Esophagus squamous epithelium (tissue), 5 donors: ENCODE data around the gene GSK3A. TPM values are rescaled to one million over a fixed set of nuclear protein-coding genes. Genes with fewer than 3 reads are reported as not detected.

Experiments
- DNase-seq: peaks from one replicate; lab custom pipeline; 2025; lab: John Stamatoyannopoulos, UW
- H3K27ac ChIP-seq, 4 donors: fragments of 200-600 bp; sonication (generic); one replicate each; pipeline ENCODE4 v1.5.1; 2016 to 2019; ENCODE audit warnings: mild to moderate bottlenecking in 1 of 4
- H3K27me3 ChIP-seq, 4 donors: fragments of 200-600 bp; sonication (generic); 1 replicate in 3 of 4; 2 replicates in 1 of 4; pipeline versions ENCODE4 v1.5.1 to v1.6.0; 2017 to 2021; ENCODE audit warnings: antibody characterized with exemption in 1 of 4
- H3K36me3 ChIP-seq, 3 donors: fragments of 200-600 bp; sonication (generic); one replicate each; pipeline ENCODE4 v1.5.1; 2016 to 2019
- H3K4me1 ChIP-seq, 3 donors: fragments of 200-600 bp; sonication (generic); one replicate each; pipeline ENCODE4 v1.5.1; 2017 to 2019
- H3K4me3 ChIP-seq, 4 donors: fragments of 200-600 bp; sonication (generic); 1 replicate in 3 of 4; 2 replicates in 1 of 4; pipeline ENCODE4 v1.5.1; 2016 to 2019; ENCODE audit warnings: mild to moderate bottlenecking in 2 of 4, moderate library complexity in 1 of 4
- H3K9me3 ChIP-seq, 3 donors: fragments of 200-600 bp; sonication (generic); one replicate each; pipeline ENCODE4 v1.5.1; 2016 to 2019
- POLR2A ChIP-seq, 4 donors: fragments of 450-650 bp; IDR thresholded peaks; one replicate each; pipeline ENCODE4 v1.6.1; 2017; ENCODE audit warnings: antibody characterized with exemption in 4 of 4, mild to moderate bottlenecking in 4 of 4, moderate library complexity in 3 of 4
- WGBS, 2 donors: methylation state at CpG; one replicate each; pipeline ENCODE4 v1.1.5; 2018; 5-methylcytosine and 5-hydroxymethylcytosine counted together
- intact Hi-C: fragments of 100-400 bp; cut with DNase I; formaldehyde crosslinking; loops from one replicate; pipeline ENCODE4 v1.15.0; 2022
- total RNA-seq, 4 donors: library from RNA; depleted of rRNA; stranded (reverse); fragments of >200 nt; gene quantifications; one replicate each; pipeline ENCODE4 v1.1.0, GENCODE V29; 2016
- TF ChIP-seq, protein P1 (sequence below), 6 experiments: fragments of 450-650 bp in 4 of 6; fragments of 200-600 bp in 2 of 6; sonication (generic) in 2 of 6; IDR thresholded peaks; one replicate each; pipeline ENCODE4 v1.5.1; 2016 to 2019; ENCODE audit warnings: antibody characterized with exemption in 6 of 6, mild to moderate bottlenecking in 4 of 6, moderate library complexity in 4 of 6
- donor health status: DM: yes; HTN: yes; CAD: no.

The GSK3A gene
- total RNA-seq, 4 donors from 2014 or later: 15.9 to 29.6 (median 26.5) TPM

DNA sequence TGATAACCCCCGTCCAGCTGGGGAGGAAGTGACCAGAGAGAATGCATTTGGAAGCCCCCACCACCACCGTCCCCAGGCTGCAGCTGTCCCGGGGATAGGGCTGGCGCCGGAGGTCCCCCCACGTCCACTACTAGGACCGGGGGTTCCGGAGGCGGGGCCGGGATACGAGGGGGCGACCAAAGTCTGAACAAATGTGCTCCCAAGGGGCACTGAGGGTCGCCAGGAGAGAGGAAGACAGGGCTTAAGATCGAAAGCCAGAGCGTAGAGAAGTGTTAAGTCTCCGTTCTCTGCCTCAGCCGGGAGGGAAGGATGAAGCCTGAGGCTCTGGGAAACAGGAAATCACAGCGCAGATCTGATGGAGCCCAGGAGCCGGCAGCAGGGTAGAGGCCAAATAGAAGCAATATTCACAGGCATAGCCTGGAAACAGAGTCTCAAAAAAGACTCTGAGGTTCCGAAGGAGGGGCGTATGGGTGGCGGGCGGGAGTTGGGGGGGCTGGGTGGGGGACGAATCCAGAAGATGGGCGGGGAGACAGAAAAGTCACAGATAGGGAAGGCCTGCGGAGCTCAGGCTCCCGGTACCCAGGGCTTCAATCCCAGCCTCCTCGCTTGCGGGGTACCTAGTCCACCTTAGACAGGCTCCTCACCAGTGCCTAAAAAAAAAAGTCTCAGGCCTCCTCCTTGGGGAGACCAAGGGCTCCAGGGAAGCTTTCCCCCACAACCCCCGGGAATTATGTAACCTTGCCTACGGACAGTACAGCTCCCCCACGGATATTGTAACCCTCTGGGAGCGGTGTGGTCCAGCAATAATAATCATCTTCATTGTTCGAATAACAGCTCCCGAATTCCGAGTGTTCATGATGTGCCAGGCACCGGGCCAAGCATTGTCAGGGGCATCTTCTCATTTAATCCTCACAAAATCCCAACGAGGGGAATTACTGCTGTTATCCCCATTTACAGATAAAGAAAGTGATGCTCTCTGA lies 13.7 kb upstream of the GSK3A start:
- Histone ChIP-seq H3K4me3 (peak overlapping the region; percentile 91 to 99 (median 96)), H3K27ac (peak overlapping the region; percentile 97 to 100 (median 100)), H3K36me3 (no peaks in the 10 kb centered on the region), H3K27me3 (no peaks in the 10 kb centered on the region), H3K9me3 (no peaks in the 10 kb centered on the region), H3K4me1 (peaks cover 20 to 46% (median 34%) of the 10 kb centered on the region in 3 donors)
- intact Hi-C loops: no loop called here
- DNase-seq: no peak
- WGBS, 2 donors: 5 to 7% methylated on average over 28 to 32 of the region's 38 CpGs
- TF ChIP-seq POLR2A (IDR thresholded peaks at IDR 0.05): no peak
- TF ChIP-seq, protein P1, sequence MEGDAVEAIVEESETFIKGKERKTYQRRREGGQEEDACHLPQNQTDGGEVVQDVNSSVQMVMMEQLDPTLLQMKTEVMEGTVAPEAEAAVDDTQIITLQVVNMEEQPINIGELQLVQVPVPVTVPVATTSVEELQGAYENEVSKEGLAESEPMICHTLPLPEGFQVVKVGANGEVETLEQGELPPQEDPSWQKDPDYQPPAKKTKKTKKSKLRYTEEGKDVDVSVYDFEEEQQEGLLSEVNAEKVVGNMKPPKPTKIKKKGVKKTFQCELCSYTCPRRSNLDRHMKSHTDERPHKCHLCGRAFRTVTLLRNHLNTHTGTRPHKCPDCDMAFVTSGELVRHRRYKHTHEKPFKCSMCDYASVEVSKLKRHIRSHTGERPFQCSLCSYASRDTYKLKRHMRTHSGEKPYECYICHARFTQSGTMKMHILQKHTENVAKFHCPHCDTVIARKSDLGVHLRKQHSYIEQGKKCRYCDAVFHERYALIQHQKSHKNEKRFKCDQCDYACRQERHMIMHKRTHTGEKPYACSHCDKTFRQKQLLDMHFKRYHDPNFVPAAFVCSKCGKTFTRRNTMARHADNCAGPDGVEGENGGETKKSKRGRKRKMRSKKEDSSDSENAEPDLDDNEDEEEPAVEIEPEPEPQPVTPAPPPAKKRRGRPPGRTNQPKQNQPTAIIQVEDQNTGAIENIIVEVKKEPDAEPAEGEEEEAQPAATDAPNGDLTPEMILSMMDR (IDR thresholded peaks at IDR 0.05): no peak

DNA sequence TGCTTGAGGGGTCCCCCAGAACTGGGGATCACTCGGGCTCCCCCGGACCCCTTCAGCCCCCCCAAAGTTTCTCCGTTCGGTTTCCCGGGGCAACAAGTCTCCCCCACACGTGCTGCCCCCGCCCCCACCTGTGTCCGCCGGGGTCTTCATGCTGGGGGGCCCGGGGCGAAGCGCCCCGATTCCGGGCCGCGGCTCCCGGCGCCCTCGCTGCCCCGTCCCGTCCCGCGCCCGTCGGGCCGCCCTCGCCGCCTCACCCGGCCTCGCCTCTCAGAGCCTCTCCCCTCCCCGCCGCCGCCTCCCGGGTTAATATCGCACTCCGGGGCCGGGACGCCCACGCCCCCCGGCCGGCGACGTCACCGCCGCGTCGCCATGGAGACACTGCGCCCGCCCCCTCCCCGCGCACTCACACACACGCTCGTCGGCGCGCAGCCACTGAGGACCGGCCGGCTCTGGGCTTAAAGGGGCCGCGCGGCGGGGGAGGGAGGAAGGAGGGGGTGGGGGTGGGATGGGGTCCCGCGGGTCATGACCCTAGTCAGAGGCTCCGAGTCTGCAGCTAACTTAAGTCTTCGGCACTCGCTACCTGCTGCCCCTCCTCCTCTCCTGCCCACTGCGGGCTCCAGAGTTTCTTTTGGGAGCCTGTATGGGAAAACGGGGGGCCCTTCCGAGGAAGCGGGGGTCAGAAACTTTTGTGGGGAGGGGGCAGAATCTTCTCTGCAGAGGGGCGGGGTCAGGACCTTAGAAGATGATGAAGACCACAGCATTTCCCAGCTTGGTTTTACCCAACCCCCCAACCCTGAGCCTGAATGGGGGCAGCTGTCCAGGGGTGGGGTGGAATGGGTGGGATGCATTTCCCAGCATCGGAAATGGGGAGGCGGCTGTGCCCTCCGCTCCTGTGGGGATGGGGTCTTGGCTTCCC lies 12.7 kb upstream of the GSK3A start, which contains the start of gene ERF:
Gene ERF, minus strand, starts transcription at position 279 of the 916 bp plus-strand sequence. Its CDS starts 129 bp downstream, at position 150.
- H3K9me3 ChIP-seq: no peaks in the 10 kb centered on the region
- WGBS, 2 donors: 0 to 2% methylated on average over 6 to 9 of the region's 75 CpGs
- H3K36me3 ChIP-seq: peaks cover 0 to 2% (median 0%) of the 10 kb centered on the region in 3 donors
- peak within 1 kb of the TSS; percentile 91 to 99 (median 96) for H3K4me3 ChIP-seq
- TF ChIP-seq POLR2A (IDR thresholded peaks at IDR 0.05): peak in 3 of 4 donors; percentile 97 to 99 (median 99)
- TF ChIP-seq, protein P1 (IDR thresholded peaks at IDR 0.05): peak in 2 of 6 experiments; percentile 12 to 13
- DNase-seq: peak; percentile 71
- H3K27ac ChIP-seq: peak within 1 kb of the TSS; percentile 97 to 100 (median 100)
- peaks cover 27 to 56% (median 43%) of the 10 kb centered on the region in 3 donors for H3K4me1 ChIP-seq
- H3K27me3 ChIP-seq: no peaks in the 10 kb centered on the region
- intact Hi-C loops: no loop called here

DNA sequence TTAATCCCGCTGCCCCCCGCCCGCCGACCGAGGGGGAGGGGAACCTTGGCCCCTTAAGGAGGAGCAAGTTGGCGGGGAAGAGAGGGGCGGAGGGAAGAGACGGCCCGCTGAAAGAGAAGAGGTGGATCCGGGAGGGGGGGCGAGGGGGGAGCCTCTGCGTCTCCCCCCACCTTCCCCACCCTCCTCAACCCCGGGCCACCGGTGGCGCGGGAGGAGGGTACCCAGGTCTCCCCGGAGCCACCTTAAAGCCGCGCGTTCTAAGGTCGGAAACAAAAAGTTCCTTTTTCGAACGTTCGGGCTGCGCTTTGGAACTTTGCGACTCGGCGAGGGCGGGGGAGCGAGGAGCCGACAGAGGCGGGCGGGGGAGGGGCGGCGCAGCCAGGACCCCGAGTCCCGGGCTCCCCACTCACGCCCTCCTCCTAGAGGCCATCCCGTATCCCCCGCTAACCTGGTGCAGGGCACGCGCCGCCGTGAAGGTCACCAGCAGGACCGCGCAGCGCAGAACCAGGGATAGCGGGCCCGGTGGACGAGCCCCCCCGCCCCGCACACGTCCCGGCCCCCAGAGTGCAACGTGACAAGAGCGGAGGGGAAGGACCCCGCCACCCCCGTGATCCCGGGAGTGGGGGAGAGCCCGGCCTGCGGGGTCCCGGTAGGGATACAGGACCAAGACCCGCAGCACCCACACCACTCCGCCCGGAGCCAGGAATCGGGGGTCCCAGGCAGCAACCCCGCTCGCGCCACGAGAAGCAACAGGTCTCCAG lies 11.9 kb upstream of the GSK3A start:
- WGBS, 2 donors: 0% methylated on average over 24 of the region's 70 CpGs; no CpG with 5 or more reads in 1 of the 2 donors
- Histone ChIP-seq H3K27ac (peak overlapping the region; percentile 97 to 100 (median 100)), H3K9me3 (no peaks in the 10 kb centered on the region), H3K27me3 (no peaks in the 10 kb centered on the region), H3K4me1 (peaks cover 27 to 64% (median 48%) of the 10 kb centered on the region in 3 donors), H3K4me3 (peak overlapping the region; percentile 91 to 99 (median 96)), H3K36me3 (peaks cover 4 to 11% (median 4%) of the 10 kb centered on the region in 3 donors)
- intact Hi-C loops: no loop called here
- peak in 1 of 4 donors; percentile 5 for TF ChIP-seq POLR2A (IDR thresholded peaks at IDR 0.05)
- TF ChIP-seq, protein P1 (IDR thresholded peaks at IDR 0.05): no peak
- DNase-seq: no peak

DNA sequence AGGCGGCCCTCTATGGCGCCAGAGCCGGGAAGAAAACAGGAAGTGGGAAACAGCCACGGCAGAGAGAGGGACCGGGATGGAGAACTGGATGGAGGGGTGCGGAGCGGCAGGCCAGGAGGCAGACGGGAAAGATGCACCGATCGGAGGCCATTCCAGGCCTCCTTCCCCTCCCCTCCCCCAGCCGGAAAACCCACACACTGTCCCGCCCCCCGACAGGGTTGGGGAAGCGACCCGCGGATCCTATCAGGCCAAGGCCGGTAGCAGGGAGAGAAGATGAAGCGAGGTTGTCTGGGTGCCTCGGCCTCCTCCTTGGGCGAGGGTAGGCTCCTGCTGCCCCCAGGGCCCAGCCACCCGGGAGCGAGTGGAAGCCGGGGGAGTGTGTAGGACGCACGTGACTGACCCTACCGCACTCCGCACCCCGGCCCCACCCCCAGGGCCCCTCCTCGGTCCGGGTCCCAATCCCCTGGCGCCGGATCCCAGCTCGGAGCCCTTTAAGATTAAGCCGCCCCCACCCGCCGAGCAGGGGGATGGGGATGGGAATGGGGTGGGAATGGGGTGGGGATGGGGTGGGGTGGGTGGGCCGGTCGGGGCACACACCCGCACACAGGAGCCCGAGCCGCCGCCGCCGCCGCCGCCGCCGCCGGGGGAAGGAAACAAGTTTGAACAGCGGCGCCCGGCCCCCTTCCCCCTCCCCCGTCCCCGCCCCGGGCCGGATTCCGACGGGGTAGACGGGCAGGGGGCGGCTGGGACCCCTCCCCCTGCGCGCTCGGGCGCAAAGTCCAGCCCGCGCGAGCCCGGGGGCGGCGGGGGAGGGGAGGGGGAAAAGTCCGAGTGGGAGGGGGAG lies 11.1 kb upstream of the GSK3A start:
- DNase-seq: no peak
- peaks cover 27 to 72% (median 48%) of the 10 kb centered on the region in 3 donors for H3K4me1 ChIP-seq
- 0% methylated on average over 10 to 13 of the region's 71 CpGs for WGBS, 2 donors

More for the DNA sequence above, 11.1 kb upstream of the GSK3A start:
- Histone ChIP-seq H3K36me3 (peaks cover 4 to 19% (median 6%) of the 10 kb centered on the region in 3 donors), H3K27me3 (no peaks in the 10 kb centered on the region), H3K4me3 (peak overlapping the region; percentile 91 to 99 (median 96)), H3K9me3 (no peaks in the 10 kb centered on the region), H3K27ac (peak overlapping the region; percentile 97 to 100 (median 100))
- intact Hi-C loops: no loop called here
- TF ChIP-seq POLR2A (IDR thresholded peaks at IDR 0.05): peak in 1 of 4 donors; percentile 38
- TF ChIP-seq, protein P1 (IDR thresholded peaks at IDR 0.05): no peak
